ENCODE results near the gene PCDHB12.
"Not testable (repeated sequence)": the region's sequence is repeated elsewhere in the genome, so short reads cannot be mapped to it uniquely, and the experiment has no call there.

PCDHB12 gene

DNA sequence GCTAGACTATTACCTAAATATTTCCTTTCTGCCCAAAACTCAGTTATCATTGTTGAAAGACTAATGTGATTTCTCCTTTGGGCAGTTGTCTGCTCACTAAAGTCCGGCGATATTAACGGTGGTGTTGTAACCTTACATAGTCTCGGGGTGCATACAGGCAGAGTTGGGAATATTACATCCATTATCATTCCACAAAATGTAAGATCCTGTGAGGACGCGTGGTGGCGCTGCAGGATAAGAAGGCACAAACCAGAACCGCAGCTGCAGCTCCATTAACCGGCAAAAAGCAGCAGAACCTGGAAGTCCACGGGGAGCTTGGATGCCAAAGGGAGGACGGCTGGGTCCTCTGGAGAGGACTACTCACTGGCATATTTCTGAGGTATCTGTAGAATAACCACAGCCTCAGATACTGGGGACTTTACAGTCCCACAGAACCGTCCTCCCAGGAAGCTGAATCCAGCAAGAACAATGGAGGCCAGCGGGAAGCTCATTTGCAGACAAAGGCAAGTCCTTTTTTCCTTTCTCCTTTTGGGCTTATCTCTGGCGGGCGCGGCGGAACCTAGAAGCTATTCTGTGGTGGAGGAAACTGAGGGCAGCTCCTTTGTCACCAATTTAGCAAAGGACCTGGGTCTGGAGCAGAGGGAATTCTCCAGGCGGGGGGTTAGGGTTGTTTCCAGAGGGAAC lies 5.3 kb downstream of the PCDHB12 start, which contains the start of gene PCDHB13:
Gene PCDHB13, plus strand, starts transcription at position 264 of the 684 bp plus-strand sequence. Its CDS starts 205 bp downstream, at position 469.
- not testable (repeated sequence) for H3K4me1 ChIP-seq (ENCODE audit: control insufficient read depth in 1 of 2, insufficient read depth in 2 of 2, low read length in 2 of 2); H3K27me3 ChIP-seq (ENCODE audit: low read depth, low read length); H3K27ac ChIP-seq (ENCODE audit: low read length); H3K36me3 ChIP-seq (ENCODE audit: control insufficient read depth in 1 of 2, insufficient read depth in 2 of 2, low read length in 2 of 2)
- Histone ChIP-seq H3K9me3 (ENCODE audit: control insufficient read depth in 1 of 2, low read length in 2 of 2) (peaks cover 26 to 67% of the 10 kb centered on the region in 2 donors), H3K4me3 (ENCODE audit: low read depth in 1 of 2, low read length in 2 of 2) (peak within 1 kb of the TSS; percentile 37 to 41)

- Histone ChIP-seq H3K36me3 (ENCODE audit: control insufficient read depth in 1 of 2, insufficient read depth in 2 of 2, low read length in 2 of 2) (peaks cover 0 to 16% of the 10 kb centered on the region in 2 donors), H3K9me3 (ENCODE audit: control insufficient read depth in 1 of 2, low read length in 2 of 2) (peaks cover 28 to 67% of the 10 kb centered on the region in 2 donors), H3K4me3 (ENCODE audit: low read depth in 1 of 2, low read length in 2 of 2) (peak overlapping the region in 1 of 2 donors; percentile 41)
- not testable (repeated sequence) for H3K27me3 ChIP-seq (ENCODE audit: low read depth, low read length); H3K4me1 ChIP-seq (ENCODE audit: control insufficient read depth in 1 of 2, insufficient read depth in 2 of 2, low read length in 2 of 2); H3K27ac ChIP-seq (ENCODE audit: low read length)
Measured at GRCh38 chr5:141214583-141214982, 6.1 kb downstream of the PCDHB12 start.

DNA sequence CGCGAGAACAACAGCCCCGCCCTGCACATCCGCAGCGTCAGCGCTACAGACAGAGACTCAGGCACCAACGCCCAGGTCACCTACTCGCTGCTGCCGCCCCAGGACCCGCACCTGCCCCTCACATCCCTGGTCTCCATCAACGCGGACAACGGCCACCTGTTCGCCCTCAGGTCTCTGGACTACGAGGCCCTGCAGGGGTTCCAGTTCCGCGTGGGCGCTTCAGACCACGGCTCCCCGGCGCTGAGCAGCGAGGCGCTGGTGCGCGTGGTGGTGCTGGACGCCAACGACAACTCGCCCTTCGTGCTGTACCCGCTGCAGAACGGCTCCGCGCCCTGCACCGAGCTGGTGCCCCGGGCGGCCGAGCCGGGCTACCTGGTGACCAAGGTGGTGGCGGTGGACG lies 7.0 kb downstream of the PCDHB12 start:
- not testable (repeated sequence) for H3K4me1 ChIP-seq (ENCODE audit: control insufficient read depth in 1 of 2, insufficient read depth in 2 of 2, low read length in 2 of 2)
- H3K9me3 ChIP-seq (ENCODE audit: control insufficient read depth in 1 of 2, low read length in 2 of 2): peaks cover 30 to 67% of the 10 kb centered on the region in 2 donors

GRCh38 chr5:141216035-141216434 lies 7.5 kb downstream of the PCDHB12 start:
- peaks cover 35 to 70% of the 10 kb centered on the region in 2 donors for H3K9me3 ChIP-seq (ENCODE audit: control insufficient read depth in 1 of 2, low read length in 2 of 2)
- H3K4me3 ChIP-seq (ENCODE audit: low read depth in 1 of 2, low read length in 2 of 2): peak overlapping the region in 1 of 2 donors; percentile 40
- H3K27ac ChIP-seq (ENCODE audit: low read length); H3K27me3 ChIP-seq (ENCODE audit: low read depth, low read length); H3K4me1 ChIP-seq (ENCODE audit: control insufficient read depth in 1 of 2, insufficient read depth in 2 of 2, low read length in 2 of 2): not testable (repeated sequence)
- peaks cover 0 to 28% of the 10 kb centered on the region in 2 donors for H3K36me3 ChIP-seq (ENCODE audit: control insufficient read depth in 1 of 2, insufficient read depth in 2 of 2, low read length in 2 of 2)

More for the DNA sequence above, 7.0 kb downstream of the PCDHB12 start:
- not testable (repeated sequence) for H3K27me3 ChIP-seq (ENCODE audit: low read depth, low read length); H3K27ac ChIP-seq (ENCODE audit: low read length)
- Histone ChIP-seq H3K4me3 (ENCODE audit: low read depth in 1 of 2, low read length in 2 of 2) (peak overlapping the region in 1 of 2 donors; percentile 40), H3K36me3 (ENCODE audit: control insufficient read depth in 1 of 2, insufficient read depth in 2 of 2, low read length in 2 of 2) (peaks cover 0 to 24% of the 10 kb centered on the region in 2 donors)

DNA sequence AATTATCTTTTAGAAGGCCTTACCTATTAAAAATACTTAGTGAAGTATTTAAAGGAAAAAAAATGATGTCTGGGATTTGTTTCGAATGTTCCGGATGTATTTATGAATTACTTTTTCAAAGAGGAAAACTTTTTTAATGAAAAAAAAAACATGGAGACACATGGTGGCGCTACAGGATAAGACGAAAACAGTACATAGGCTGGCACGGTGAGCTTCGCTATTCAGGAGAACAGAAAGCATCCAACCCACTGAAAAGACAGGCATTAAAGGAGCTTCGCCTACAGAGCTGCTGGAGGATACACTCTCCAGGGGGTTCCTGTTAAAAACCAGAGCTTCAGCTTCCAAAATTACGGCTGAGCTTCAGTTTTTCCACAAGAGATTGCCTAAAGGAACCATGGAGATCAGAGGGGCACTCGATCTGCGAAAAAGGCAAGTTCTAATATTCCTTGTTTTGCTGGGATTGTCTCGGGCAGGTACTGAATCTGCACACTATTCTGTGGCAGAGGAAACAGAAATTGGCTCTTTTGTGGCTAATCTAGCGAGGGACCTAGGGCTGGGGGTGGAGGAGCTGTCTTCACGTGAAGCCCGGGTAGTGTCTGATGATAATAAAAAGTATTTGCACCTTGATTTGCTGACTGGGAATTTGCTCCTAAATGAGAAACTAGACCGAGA lies 14.7 kb downstream of the PCDHB12 start, which contains the start of gene PCDHB14:
Gene PCDHB14, plus strand, starts transcription at position 232 of the 672 bp plus-strand sequence. Its CDS starts 163 bp downstream, at position 395.
- Histone ChIP-seq H3K27me3 (ENCODE audit: low read depth, low read length) (no peaks in the 10 kb centered on the region), H3K4me1 (ENCODE audit: control insufficient read depth in 1 of 2, insufficient read depth in 2 of 2, low read length in 2 of 2) (no peaks in the 10 kb centered on the region), H3K9me3 (ENCODE audit: control insufficient read depth in 1 of 2, low read length in 2 of 2) (peaks cover 43 to 84% of the 10 kb centered on the region in 2 donors), H3K27ac (ENCODE audit: low read length) (no peak within 1 kb of the TSS), H3K36me3 (ENCODE audit: control insufficient read depth in 1 of 2, insufficient read depth in 2 of 2, low read length in 2 of 2) (peaks cover 0 to 22% of the 10 kb centered on the region in 2 donors), H3K4me3 (ENCODE audit: low read depth in 1 of 2, low read length in 2 of 2) (peak within 1 kb of the TSS; percentile 46 to 55)

- H3K27ac ChIP-seq (ENCODE audit: low read length); H3K4me1 ChIP-seq (ENCODE audit: control insufficient read depth in 1 of 2, insufficient read depth in 2 of 2, low read length in 2 of 2); H3K27me3 ChIP-seq (ENCODE audit: low read depth, low read length); H3K36me3 ChIP-seq (ENCODE audit: control insufficient read depth in 1 of 2, insufficient read depth in 2 of 2, low read length in 2 of 2): not testable (repeated sequence)
- Histone ChIP-seq H3K9me3 (ENCODE audit: control insufficient read depth in 1 of 2, low read length in 2 of 2) (peaks cover 41 to 75% of the 10 kb centered on the region in 2 donors), H3K4me3 (ENCODE audit: low read depth in 1 of 2, low read length in 2 of 2) (peak overlapping the region in 1 of 2 donors; percentile 55)
Measured at GRCh38 chr5:141224844-141225243, 16.3 kb downstream of the PCDHB12 start.

- not testable (repeated sequence) for H3K36me3 ChIP-seq (ENCODE audit: control insufficient read depth in 1 of 2, insufficient read depth in 2 of 2, low read length in 2 of 2); H3K27me3 ChIP-seq (ENCODE audit: low read depth, low read length); H3K27ac ChIP-seq (ENCODE audit: low read length); H3K4me1 ChIP-seq (ENCODE audit: control insufficient read depth in 1 of 2, insufficient read depth in 2 of 2, low read length in 2 of 2)
- H3K9me3 ChIP-seq (ENCODE audit: control insufficient read depth in 1 of 2, low read length in 2 of 2): peaks cover 41 to 71% of the 10 kb centered on the region in 2 donors
- peak overlapping the region in 1 of 2 donors; percentile 25 for H3K4me3 ChIP-seq (ENCODE audit: low read depth in 1 of 2, low read length in 2 of 2)
Measured at GRCh38 chr5:141225421-141225820, 16.9 kb downstream of the PCDHB12 start.

GRCh38 chr5:141234109-141234667 lies 25.7 kb downstream of the PCDHB12 start:
- Histone ChIP-seq H3K27ac (ENCODE audit: low read length) (no peak overlapping the region), H3K4me3 (ENCODE audit: low read depth in 1 of 2, low read length in 2 of 2) (peak overlapping the region; percentile 12 to 60), H3K9me3 (ENCODE audit: control insufficient read depth in 1 of 2, low read length in 2 of 2) (peaks cover 31 to 79% of the 10 kb centered on the region in 2 donors), H3K27me3 (ENCODE audit: low read depth, low read length) (no peaks in the 10 kb centered on the region), H3K4me1 (ENCODE audit: control insufficient read depth in 1 of 2, insufficient read depth in 2 of 2, low read length in 2 of 2) (no peaks in the 10 kb centered on the region), H3K36me3 (ENCODE audit: control insufficient read depth in 1 of 2, insufficient read depth in 2 of 2, low read length in 2 of 2) (peaks cover 0 to 6% of the 10 kb centered on the region in 2 donors)

DNA sequence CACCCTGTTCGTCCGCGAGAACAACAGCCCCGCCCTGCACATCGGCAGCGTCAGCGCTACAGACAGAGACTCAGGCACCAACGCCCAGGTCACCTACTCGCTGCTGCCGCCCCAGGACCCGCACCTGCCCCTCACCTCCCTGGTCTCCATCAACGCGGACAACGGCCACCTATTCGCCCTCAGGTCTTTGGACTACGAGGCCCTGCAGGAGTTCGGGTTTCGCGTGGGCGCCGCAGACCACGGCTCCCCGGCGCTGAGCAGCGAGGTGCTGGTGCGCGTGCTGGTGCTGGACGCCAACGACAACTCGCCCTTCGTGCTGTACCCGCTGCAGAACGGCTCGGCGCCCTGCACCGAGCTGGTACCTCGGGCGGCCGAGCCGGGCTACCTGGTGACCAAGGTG lies 27.4 kb downstream of the PCDHB12 start:
- not testable (repeated sequence) for H3K4me1 ChIP-seq (ENCODE audit: control insufficient read depth in 1 of 2, insufficient read depth in 2 of 2, low read length in 2 of 2)
- H3K9me3 ChIP-seq (ENCODE audit: control insufficient read depth in 1 of 2, low read length in 2 of 2): peaks cover 44 to 89% of the 10 kb centered on the region in 2 donors

DNA sequence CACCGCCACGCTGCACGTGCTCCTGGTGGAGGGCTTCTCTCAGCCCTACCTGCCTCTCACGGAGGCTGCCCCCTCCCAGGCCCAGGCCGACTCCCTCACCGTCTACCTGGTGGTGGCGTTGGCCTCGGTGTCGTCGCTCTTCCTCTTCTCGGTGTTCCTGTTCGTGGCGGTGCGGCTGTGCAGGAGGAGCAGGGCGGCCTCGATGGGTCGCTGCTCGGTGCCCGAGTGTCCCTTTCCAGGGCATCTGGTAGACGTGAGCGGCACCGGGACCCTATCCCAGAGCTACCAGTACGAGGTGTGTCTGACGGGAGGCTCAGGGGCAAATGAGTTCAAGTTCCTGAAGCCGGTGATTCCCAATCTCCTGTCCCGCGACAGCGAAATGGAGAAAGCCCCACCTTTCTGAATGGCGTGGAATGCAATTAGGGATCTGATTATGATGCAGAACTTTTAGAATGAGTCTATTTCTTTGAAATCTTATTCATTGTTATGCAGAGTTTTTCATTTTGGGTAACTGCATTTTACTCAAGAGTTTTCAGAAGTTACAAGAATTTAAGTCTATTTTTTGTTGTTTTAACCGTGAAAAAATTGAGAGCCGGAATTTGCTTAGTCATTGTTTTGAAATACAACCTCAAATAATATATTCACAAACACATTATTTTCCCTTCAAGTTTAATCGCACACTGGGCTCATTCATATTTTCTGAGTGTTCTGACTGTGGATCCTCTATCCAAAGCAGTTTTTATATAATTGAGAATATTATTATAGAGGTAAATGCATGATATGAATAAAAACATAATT lies 28.2 kb downstream of the PCDHB12 start:
- peaks cover 44 to 92% of the 10 kb centered on the region in 2 donors for H3K9me3 ChIP-seq (ENCODE audit: control insufficient read depth in 1 of 2, low read length in 2 of 2)
- H3K36me3 ChIP-seq (ENCODE audit: control insufficient read depth in 1 of 2, insufficient read depth in 2 of 2, low read length in 2 of 2): peaks cover 0 to 10% of the 10 kb centered on the region in 2 donors
- H3K27ac ChIP-seq (ENCODE audit: low read length): no peak overlapping the region
- H3K4me1 ChIP-seq (ENCODE audit: control insufficient read depth in 1 of 2, insufficient read depth in 2 of 2, low read length in 2 of 2): no peaks in the 10 kb centered on the region
- no peaks in the 10 kb centered on the region for H3K27me3 ChIP-seq (ENCODE audit: low read depth, low read length)
- H3K4me3 ChIP-seq (ENCODE audit: low read depth in 1 of 2, low read length in 2 of 2): peak overlapping the region in 1 of 2 donors; percentile 60

More for the DNA sequence above, 27.4 kb downstream of the PCDHB12 start:
- Histone ChIP-seq H3K4me3 (ENCODE audit: low read depth in 1 of 2, low read length in 2 of 2) (peak overlapping the region in 1 of 2 donors; percentile 60), H3K36me3 (ENCODE audit: control insufficient read depth in 1 of 2, insufficient read depth in 2 of 2, low read length in 2 of 2) (peaks cover 0 to 10% of the 10 kb centered on the region in 2 donors)
- H3K27ac ChIP-seq (ENCODE audit: low read length); H3K27me3 ChIP-seq (ENCODE audit: low read depth, low read length): not testable (repeated sequence)
